ENCODE measurements around the gene JADE1. TPM values are rescaled to one million over a fixed set of nuclear protein-coding genes. Genes with fewer than 3 reads are reported as not detected.

Gene JADE1
- total RNA-seq, 1 experiment from 2014 or later = 192 TPM

- H2BK12ac ChIP-seq (ENCODE audit: insufficient read length, low read depth, low read length) = no peak overlapping the region
- WGBS (ENCODE audit: extremely low coverage, insufficient read length, low lambda C conversion rate) = no CpG with 5 or more reads among the region's 3 CpGs
Observed at GRCh38 chr4:128837679-128838078, 28.2 kb downstream of the JADE1 start.

More at GRCh38 chr4:128837679-128838078, 28.2 kb downstream of the JADE1 start:
- Histone ChIP-seq H3K23ac (ENCODE audit: insufficient read length, low read depth, low read length) (no peak overlapping the region), H2BK15ac (ENCODE audit: low read depth, low read length) (no peak overlapping the region), H3K27me3 (ENCODE audit: insufficient read depth, low read length) (no peaks in the 10 kb centered on the region), H4K91ac (ENCODE audit: insufficient read length, low read depth, low read length) (no peak overlapping the region), H4K20me1 (ENCODE audit: control insufficient read depth, insufficient read depth, insufficient read length) (no peaks in the 10 kb centered on the region), H3T11ph (ENCODE audit: low read length) (no peak overlapping the region), H3K27ac (ENCODE audit: insufficient read length, low read depth, low read length) (peak overlapping the region; percentile 22), H3K4me1 (ENCODE audit: insufficient read depth, low read length) (peaks cover 14% of the 10 kb centered on the region), H3K4ac (ENCODE audit: low read depth, low read length) (no peak overlapping the region), H3K79me2 (ENCODE audit: insufficient read depth, low read length) (peaks cover 88% of the 10 kb centered on the region), H3K4me2 (ENCODE audit: insufficient read depth, insufficient read length, low read length) (no peak overlapping the region), H3K14ac (ENCODE audit: insufficient read depth, low read length) (no peak overlapping the region), H2AFZ (ENCODE audit: low read length) (no peak overlapping the region), H3K9me3 (ENCODE audit: control insufficient read depth, low read depth, low read length) (no peaks in the 10 kb centered on the region), H3K9ac (ENCODE audit: extremely low read depth, insufficient read length, low read length) (no peak overlapping the region), H2BK120ac (ENCODE audit: low read depth, low read length, poor library complexity, severe bottlenecking) (no peak overlapping the region), H2AK5ac (ENCODE audit: insufficient read length, low read length) (no peak overlapping the region), H3K18ac (ENCODE audit: insufficient read length, low read depth, low read length) (no peak overlapping the region), H3K79me1 (ENCODE audit: insufficient read depth, low read depth, low read length, poor library complexity, severe bottlenecking) (no peaks in the 10 kb centered on the region), H4K8ac (replicated peaks; ENCODE audit: insufficient read length, low read depth, low read length) (no peak overlapping the region), H3K23me2 (ENCODE audit: insufficient read length, low read depth, low read length, poor library complexity, severe bottlenecking) (no peaks in the 10 kb centered on the region), H3K56ac (ENCODE audit: insufficient read length, low read depth, low read length) (no peak overlapping the region), H4K5ac (ENCODE audit: insufficient read length, low read depth, low read length) (no peak overlapping the region), H2BK5ac (ENCODE audit: insufficient read length, low read length) (no peak overlapping the region), H2BK20ac (ENCODE audit: low read depth, low read length, poor library complexity, severe bottlenecking) (no peak overlapping the region)
- Mint-ChIP-seq H3K27ac (peak overlapping the region in 1 of 3 experiments; percentile 58; a peak in 2 of 7 replicates), H3K4me1 (peaks cover 70 to 75% of the 10 kb centered on the region in 2 experiments), H3K4me3 (no peak overlapping the region), H3K27me3 (ENCODE audit: low read depth) (no peaks in the 10 kb centered on the region; the same call in 1 of the 2 replicates), H3K9me3 (no peaks in the 10 kb centered on the region), H3K36me3 (ENCODE audit: insufficient read depth in 1 of 3, low read depth in 3 of 3) (peaks cover 42 to 86% (median 83%) of the 10 kb centered on the region in 3 experiments)
- TF ChIP-seq CTCF (conservative IDR thresholded peaks at IDR 0.05) = no peak
- DNase-seq = no peak

All from H9 (cell line).